K562 (cell line): ENCODE data around the gene ACTN1. TPM values are rescaled to one million over a fixed set of nuclear protein-coding genes. Genes with fewer than 3 reads are reported as not detected.

ENCODE experiments used
- ASH1L ChIP-seq: fragments of 450-650 bp; IDR thresholded peaks from 2 replicates; pipeline ENCODE4 v1.6.1; 2018; ENCODE audit warnings: borderline replicate concordance, mild to moderate bottlenecking, low read depth; ENCODE audit not compliant: partially characterized antibody
- ATF1 ChIP-seq, 2 experiments: fragments of 450-650 bp in 1 of 2; IDR thresholded peaks; 2 replicates each; pipeline ENCODE4 v1.6.1; 2016; ENCODE audit warnings: missing compliant biosample characterization in 1 of 2, missing genetic modification characterization in 1 of 2
- BHLHE40 ChIP-seq: IDR thresholded peaks from 2 replicates; pipeline ENCODE4 v1.6.1; 2011; ENCODE audit warnings: low read length, improper control_type of control experiment
- CHD2 ChIP-seq: IDR thresholded peaks from 2 replicates; pipeline ENCODE4 v1.6.1; 2011; ENCODE audit warnings: low read depth, low read length
- DNMT1 ChIP-seq: fragments of 450-650 bp; IDR thresholded peaks from 2 replicates; pipeline ENCODE4 v1.6.1; 2016; ENCODE audit warnings: antibody characterized with exemption, mild to moderate bottlenecking
- HDAC2 ChIP-seq: fragments of 450-650 bp; IDR thresholded peaks from 2 replicates; pipeline ENCODE4 v1.6.1; 2016; ENCODE audit warnings: mild to moderate bottlenecking
- HMGN3 ChIP-seq: IDR thresholded peaks from 2 replicates; pipeline ENCODE4 v1.6.1; 2011; ENCODE audit warnings: borderline replicate concordance, low read depth, mild to moderate bottlenecking, mixed read lengths, low read length; ENCODE audit not compliant: insufficient read length; ENCODE audit errors: extremely low read depth
- HNRNPLL ChIP-seq: fragments of 200-400 bp; formaldehyde crosslinking; IDR thresholded peaks from 2 replicates; pipeline ENCODE4 v1.6.1; 2017; ENCODE audit warnings: low read length, low read depth, mild to moderate bottlenecking; ENCODE audit not compliant: poor library complexity, severe bottlenecking
- KDM4B ChIP-seq, 2 experiments: fragments of 450-650 bp in 1 of 2; sonication (generic) in 1 of 2; IDR thresholded peaks; 2 replicates each; pipeline ENCODE4 v1.6.1; 2016 to 2017; ENCODE audit warnings: borderline replicate concordance in 2 of 2, antibody characterized with exemption in 1 of 2, low read depth in 1 of 2, mild to moderate bottlenecking in 1 of 2
- KHSRP ChIP-seq: fragments of 450-650 bp; IDR thresholded peaks from 2 replicates; pipeline ENCODE4 v1.6.1; 2017
- MAZ ChIP-seq, 2 experiments: fragments of 450-650 bp in 1 of 2; sonication (generic) in 1 of 2; formaldehyde crosslinking; IDR thresholded peaks in 1 of 2; conservative IDR thresholded peaks in 1 of 2; 2 replicates each; pipeline versions ENCODE4 v1.4.0 to v1.5.0; 2020; ENCODE audit warnings: mild to moderate bottlenecking in 1 of 2, missing genetic modification reagents in 1 of 2
- PURB ChIP-seq: sonication (generic); formaldehyde crosslinking; IDR thresholded peaks from 2 replicates; pipeline ENCODE4 v1.9.0; 2021; ENCODE audit warnings: low read depth, mild to moderate bottlenecking, missing genetic modification reagents
- RNF2 ChIP-seq: sonication (generic); IDR thresholded peaks from 2 replicates; pipeline ENCODE4 v1.6.1; 2016
- SAFB ChIP-seq: fragments of 200-400 bp; formaldehyde crosslinking; IDR thresholded peaks from 2 replicates; pipeline ENCODE4 v1.6.1; 2017; ENCODE audit warnings: low read depth, low read length, borderline replicate concordance
- SMAD4 ChIP-seq: fragments of 250-450 bp; sonication (Bioruptor Pico); conservative IDR thresholded peaks from 2 replicates; pipeline ENCODE4 v1.8.0; 2021; ENCODE audit warnings: inconsistent platforms, mild to moderate bottlenecking, moderate library complexity
- SOX6 ChIP-seq: fragments of 450-650 bp; IDR thresholded peaks from 2 replicates; pipeline ENCODE4 v1.6.1; 2014; ENCODE audit warnings: mild to moderate bottlenecking
- SP2 ChIP-seq: IDR thresholded peaks from 2 replicates; pipeline ENCODE4 v1.6.1; 2011; ENCODE audit warnings: mild to moderate bottlenecking, low read depth, low read length, moderate library complexity; ENCODE audit not compliant: poor library complexity, severe bottlenecking; ENCODE audit errors: extremely low read depth
- SRF ChIP-seq, 2 experiments: fragments of 250-450, 450-650 bp in 1 of 2; sonication (Bioruptor Pico) in 1 of 2; sonication (generic) in 1 of 2; formaldehyde crosslinking; IDR thresholded peaks; 2 replicates each; pipeline versions ENCODE4 v1.5.0 to v1.5.1; 2020 to 2022; ENCODE audit warnings: mild to moderate bottlenecking in 1 of 2, missing genetic modification reagents in 1 of 2
- polyA plus RNA-seq, 8 experiments: library from polyadenylated mRNA; depleted of rRNA in 4 of 8; stranded (reverse) in 5 of 8; unstranded in 3 of 8; fragments of >200 nt; fragmentation: Nextera tagmentation in 2 of 8; fragmentation: Illumina TruSeq in 1 of 8; extraction: Ambion mirVana in 2 of 8; extraction: Trizol in 1 of 8; gene quantifications; 2 replicates each; pipeline versions ENCODE4 v1.2.1 to v1.2.3, GENCODE V29; 2011 to 2014; ENCODE audit warnings: inconsistent platforms in 1 of 8, missing spikeins in 1 of 8
- total RNA-seq, 7 experiments: library from RNA; depleted of rRNA in 6 of 7; stranded (reverse); fragments of >200 nt in 6 of 7; fragmentation: Illumina TruSeq in 2 of 7; extraction: Trizol in 2 of 7; gene quantifications; 2 replicates each; pipeline versions ENCODE4 v1.2.1 to v1.2.3, GENCODE V29; 2011 to 2021; ENCODE audit warnings: low replicate concordance in 1 of 7
- TF ChIP-seq, protein P1 (sequence below), 2 experiments: IDR thresholded peaks; 2 replicates each; pipeline ENCODE4 v1.6.1; 2011; ENCODE audit warnings: borderline replicate concordance in 1 of 2, control low read depth in 1 of 2, low read depth in 1 of 2, low read length in 1 of 2, mild to moderate bottlenecking in 1 of 2, mixed read lengths in 1 of 2, moderate library complexity in 1 of 2; ENCODE audit not compliant: insufficient read depth in 1 of 2, insufficient read length in 1 of 2, poor library complexity in 1 of 2, severe bottlenecking in 1 of 2; ENCODE audit errors: extremely low read depth in 1 of 2
- TF ChIP-seq, protein P2 (sequence below): sonication (generic); formaldehyde crosslinking; IDR thresholded peaks from 2 replicates; pipeline ENCODE4 v1.8.0; 2022; ENCODE audit warnings: missing genetic modification reagents, mild to moderate bottlenecking, moderate library complexity, borderline replicate concordance
- TF ChIP-seq, protein P3 (sequence below): fragments of 450-650 bp; IDR thresholded peaks from 2 replicates; pipeline ENCODE4 v1.6.1; 2016; ENCODE audit warnings: antibody characterized with exemption
- TF ChIP-seq, protein P4 (sequence below): IDR thresholded peaks from 2 replicates; pipeline ENCODE4 v1.6.1; 2014; ENCODE audit warnings: antibody characterized with exemption

The ACTN1 gene
- total and polyA plus RNA-seq, 9 of the 15 experiments (the other 6 are each of a cell fraction or from before 2014, with no cell fraction given) = 2.2 to 67.7 (median 34.5) TPM

DNA sequence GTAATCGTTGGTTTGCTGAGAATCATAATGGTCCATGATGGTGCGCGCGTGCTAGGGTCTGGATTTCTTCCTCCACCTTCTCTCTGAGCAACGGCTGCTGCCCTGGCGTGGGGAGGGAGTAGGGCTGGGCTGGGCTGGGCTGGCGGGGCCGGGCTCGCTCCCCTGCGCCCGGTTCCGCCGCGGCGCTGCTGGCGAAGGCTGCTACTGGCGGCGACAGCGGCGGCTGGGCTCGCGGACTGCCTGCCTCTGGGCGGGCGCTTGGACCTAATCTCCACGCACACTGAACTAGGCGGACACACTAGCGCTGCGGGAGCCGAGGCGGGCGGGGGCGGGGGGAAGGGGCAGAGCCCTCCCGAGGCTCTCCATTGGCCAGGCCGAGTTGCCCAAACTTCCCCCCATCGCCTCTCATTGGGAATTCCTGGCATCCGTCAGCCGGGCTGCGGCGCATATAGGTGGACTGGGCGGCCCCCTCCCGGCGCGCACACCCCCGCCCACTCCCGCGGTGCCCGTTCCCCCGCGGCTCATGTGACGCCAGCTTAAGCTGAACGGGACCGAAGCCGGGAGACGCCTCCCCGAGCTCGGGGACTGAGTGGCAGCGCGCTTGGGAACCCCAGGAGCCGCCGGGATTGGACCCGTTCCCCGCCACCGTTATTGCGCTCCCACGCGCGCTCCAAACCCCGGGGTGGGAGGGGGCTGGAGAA lies at the start of gene ACTN1 (continued):
- TF ChIP-seq, protein P1, sequence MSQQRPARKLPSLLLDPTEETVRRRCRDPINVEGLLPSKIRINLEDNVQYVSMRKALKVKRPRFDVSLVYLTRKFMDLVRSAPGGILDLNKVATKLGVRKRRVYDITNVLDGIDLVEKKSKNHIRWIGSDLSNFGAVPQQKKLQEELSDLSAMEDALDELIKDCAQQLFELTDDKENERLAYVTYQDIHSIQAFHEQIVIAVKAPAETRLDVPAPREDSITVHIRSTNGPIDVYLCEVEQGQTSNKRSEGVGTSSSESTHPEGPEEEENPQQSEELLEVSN (IDR thresholded peaks at IDR 0.05; ENCODE audit: borderline replicate concordance in 1 of 2, extremely low read depth in 1 of 2, insufficient read depth in 1 of 2, insufficient read length in 1 of 2, low read depth in 1 of 2, low read length in 1 of 2, poor library complexity in 1 of 2, severe bottlenecking in 1 of 2) = peak in 1 of 2 experiments; percentile 65
- TF ChIP-seq ATF1 (CRISPR knock-in tag; IDR thresholded peaks at IDR 0.05) (no peak), ATF1 (tag; IDR thresholded peaks at IDR 0.05) (peak; percentile 57), HNRNPLL (peak; percentile 55), ASH1L (peak; percentile 89), SMAD4 (0 out of 2 replicates have a peak, but pooled peaks have one; percentile 1), CHD2 (peak; percentile 80), HDAC2 (0 out of 2 replicates have a peak, but pooled peaks have one; percentile 18), SRF (CRISPR knock-in tag; IDR thresholded peaks at IDR 0.05) (peak in 1 of 2 experiments; percentile 30; a peak in 1 of 4 replicates), DNMT1 (no peak), SAFB (peak; percentile 96), HMGN3 (peak; percentile 62), SOX6 (no peak), KHSRP (no peak), MAZ (CRISPR knock-in tag; conservative IDR thresholded peaks at IDR 0.05 in 1 of 2, IDR thresholded peaks at IDR 0.05 in 1 of 2) (peak; percentile 97 to 98), RNF2 (peak; percentile 66; the same call in 1 of the 2 replicates), PURB (no peak), SP2 (peak; percentile 68), KDM4B (IDR thresholded peaks at IDR 0.05; ENCODE audit: borderline replicate concordance in 2 of 2, low read depth in 1 of 2) (peak in 1 of 2 experiments; percentile 80; a peak in 1 of 4 replicates), BHLHE40 (peak; percentile 67; the same call in 1 of the 2 replicates)
- TF ChIP-seq, protein P2, sequence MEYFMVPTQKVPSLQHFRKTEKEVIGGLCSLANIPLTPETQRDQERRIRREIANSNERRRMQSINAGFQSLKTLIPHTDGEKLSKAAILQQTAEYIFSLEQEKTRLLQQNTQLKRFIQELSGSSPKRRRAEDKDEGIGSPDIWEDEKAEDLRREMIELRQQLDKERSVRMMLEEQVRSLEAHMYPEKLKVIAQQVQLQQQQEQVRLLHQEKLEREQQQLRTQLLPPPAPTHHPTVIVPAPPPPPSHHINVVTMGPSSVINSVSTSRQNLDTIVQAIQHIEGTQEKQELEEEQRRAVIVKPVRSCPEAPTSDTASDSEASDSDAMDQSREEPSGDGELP (CRISPR knock-in tag) = peak; percentile 44; the same call in 1 of the 2 replicates
- TF ChIP-seq, protein P3, sequence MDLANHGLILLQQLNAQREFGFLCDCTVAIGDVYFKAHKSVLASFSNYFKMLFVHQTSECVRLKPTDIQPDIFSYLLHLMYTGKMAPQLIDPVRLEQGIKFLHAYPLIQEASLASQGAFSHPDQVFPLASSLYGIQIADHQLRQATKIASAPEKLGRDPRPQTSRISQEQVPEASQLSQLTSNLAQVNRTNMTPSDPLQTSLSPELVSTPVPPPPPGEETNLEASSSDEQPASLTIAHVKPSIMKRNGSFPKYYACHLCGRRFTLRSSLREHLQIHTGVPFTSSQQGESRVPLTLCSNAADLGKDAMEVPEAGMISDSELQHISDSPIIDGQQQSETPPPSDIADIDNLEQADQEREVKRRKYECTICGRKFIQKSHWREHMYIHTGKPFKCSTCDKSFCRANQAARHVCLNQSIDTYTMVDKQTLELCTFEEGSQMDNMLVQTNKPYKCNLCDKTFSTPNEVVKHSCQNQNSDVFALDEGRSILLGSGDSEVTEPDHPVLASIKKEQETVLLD = peak; percentile 78
- TF ChIP-seq, protein P4, sequence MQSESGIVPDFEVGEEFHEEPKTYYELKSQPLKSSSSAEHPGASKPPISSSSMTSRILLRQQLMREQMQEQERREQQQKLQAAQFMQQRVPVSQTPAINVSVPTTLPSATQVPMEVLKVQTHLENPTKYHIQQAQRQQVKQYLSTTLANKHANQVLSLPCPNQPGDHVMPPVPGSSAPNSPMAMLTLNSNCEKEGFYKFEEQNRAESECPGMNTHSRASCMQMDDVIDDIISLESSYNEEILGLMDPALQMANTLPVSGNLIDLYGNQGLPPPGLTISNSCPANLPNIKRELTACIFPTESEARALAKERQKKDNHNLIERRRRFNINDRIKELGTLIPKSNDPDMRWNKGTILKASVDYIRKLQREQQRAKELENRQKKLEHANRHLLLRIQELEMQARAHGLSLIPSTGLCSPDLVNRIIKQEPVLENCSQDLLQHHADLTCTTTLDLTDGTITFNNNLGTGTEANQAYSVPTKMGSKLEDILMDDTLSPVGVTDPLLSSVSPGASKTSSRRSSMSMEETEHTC = peak; percentile 46; the same call in 1 of the 2 replicates
